HCT116 (cell line): ENCODE data around the gene BCL2L15.

Source experiments
- YY1 ChIP-seq: IDR thresholded peaks from 2 replicates; pipeline ENCODE4 v1.6.1; 2011; ENCODE audit warnings: low read length, low read depth, moderate library complexity, mild to moderate bottlenecking; ENCODE audit not compliant: insufficient replicate concordance; ENCODE audit errors: extremely low read depth
- ZNF274 ChIP-seq: fragments of 200-500 bp; sonication (Bioruptor generic); IDR thresholded peaks from 2 replicates; pipeline ENCODE4 v1.6.1; 2014; ENCODE audit warnings: mild to moderate bottlenecking, low read depth, low read length, inconsistent platforms
- TF ChIP-seq, protein P1 (sequence below), 3 experiments: fragments of 200-600 bp in 1 of 3; sonication (generic) in 1 of 3; IDR thresholded peaks in 2 of 3; conservative IDR thresholded peaks in 1 of 3; 2 replicates each; pipeline ENCODE4 v1.5.1; 2012 to 2017; ENCODE audit warnings: low read depth in 2 of 3, low read length in 2 of 3, antibody characterized with exemption in 1 of 3, borderline replicate concordance in 1 of 3, control low read depth in 1 of 3, mild to moderate bottlenecking in 1 of 3, mixed read lengths in 1 of 3, mixed run types in 1 of 3, moderate library complexity in 1 of 3; ENCODE audit not compliant: insufficient read depth in 1 of 3
- TF ChIP-seq, protein P2 (sequence below): IDR thresholded peaks from 2 replicates; pipeline ENCODE4 v1.6.1; 2012; ENCODE audit warnings: low read depth

DNA sequence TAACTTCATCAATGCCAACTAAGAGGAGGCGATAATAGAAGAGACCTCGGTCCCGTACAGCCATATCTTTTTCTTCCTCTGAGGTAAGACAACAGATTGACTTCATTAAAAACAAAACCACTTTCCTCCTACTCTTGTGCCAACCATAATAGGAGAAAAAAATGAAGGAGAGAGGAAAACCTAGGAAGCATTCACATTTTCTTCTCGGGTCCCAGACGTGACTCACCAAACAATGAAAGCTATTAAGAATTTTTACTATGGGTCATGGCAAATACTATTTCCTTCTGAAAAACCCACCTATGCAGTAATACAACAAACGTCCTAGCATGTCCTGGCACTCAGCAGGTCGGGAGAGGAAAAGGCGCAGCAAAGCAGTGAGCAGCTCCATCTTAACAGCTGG is 8.6 kb upstream of the BCL2L15 start:
- TF ChIP-seq, protein P1, sequence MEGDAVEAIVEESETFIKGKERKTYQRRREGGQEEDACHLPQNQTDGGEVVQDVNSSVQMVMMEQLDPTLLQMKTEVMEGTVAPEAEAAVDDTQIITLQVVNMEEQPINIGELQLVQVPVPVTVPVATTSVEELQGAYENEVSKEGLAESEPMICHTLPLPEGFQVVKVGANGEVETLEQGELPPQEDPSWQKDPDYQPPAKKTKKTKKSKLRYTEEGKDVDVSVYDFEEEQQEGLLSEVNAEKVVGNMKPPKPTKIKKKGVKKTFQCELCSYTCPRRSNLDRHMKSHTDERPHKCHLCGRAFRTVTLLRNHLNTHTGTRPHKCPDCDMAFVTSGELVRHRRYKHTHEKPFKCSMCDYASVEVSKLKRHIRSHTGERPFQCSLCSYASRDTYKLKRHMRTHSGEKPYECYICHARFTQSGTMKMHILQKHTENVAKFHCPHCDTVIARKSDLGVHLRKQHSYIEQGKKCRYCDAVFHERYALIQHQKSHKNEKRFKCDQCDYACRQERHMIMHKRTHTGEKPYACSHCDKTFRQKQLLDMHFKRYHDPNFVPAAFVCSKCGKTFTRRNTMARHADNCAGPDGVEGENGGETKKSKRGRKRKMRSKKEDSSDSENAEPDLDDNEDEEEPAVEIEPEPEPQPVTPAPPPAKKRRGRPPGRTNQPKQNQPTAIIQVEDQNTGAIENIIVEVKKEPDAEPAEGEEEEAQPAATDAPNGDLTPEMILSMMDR (IDR thresholded peaks at IDR 0.05 in 2 of 3, conservative IDR thresholded peaks at IDR 0.05 in 1 of 3; ENCODE audit: borderline replicate concordance in 1 of 3, insufficient read depth in 1 of 3, low read depth in 2 of 3, low read length in 2 of 3), result no peak
- TF ChIP-seq YY1 (no peak), ZNF274 (no peak)
- TF ChIP-seq, protein P2, sequence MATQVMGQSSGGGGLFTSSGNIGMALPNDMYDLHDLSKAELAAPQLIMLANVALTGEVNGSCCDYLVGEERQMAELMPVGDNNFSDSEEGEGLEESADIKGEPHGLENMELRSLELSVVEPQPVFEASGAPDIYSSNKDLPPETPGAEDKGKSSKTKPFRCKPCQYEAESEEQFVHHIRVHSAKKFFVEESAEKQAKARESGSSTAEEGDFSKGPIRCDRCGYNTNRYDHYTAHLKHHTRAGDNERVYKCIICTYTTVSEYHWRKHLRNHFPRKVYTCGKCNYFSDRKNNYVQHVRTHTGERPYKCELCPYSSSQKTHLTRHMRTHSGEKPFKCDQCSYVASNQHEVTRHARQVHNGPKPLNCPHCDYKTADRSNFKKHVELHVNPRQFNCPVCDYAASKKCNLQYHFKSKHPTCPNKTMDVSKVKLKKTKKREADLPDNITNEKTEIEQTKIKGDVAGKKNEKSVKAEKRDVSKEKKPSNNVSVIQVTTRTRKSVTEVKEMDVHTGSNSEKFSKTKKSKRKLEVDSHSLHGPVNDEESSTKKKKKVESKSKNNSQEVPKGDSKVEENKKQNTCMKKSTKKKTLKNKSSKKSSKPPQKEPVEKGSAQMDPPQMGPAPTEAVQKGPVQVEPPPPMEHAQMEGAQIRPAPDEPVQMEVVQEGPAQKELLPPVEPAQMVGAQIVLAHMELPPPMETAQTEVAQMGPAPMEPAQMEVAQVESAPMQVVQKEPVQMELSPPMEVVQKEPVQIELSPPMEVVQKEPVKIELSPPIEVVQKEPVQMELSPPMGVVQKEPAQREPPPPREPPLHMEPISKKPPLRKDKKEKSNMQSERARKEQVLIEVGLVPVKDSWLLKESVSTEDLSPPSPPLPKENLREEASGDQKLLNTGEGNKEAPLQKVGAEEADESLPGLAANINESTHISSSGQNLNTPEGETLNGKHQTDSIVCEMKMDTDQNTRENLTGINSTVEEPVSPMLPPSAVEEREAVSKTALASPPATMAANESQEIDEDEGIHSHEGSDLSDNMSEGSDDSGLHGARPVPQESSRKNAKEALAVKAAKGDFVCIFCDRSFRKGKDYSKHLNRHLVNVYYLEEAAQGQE, result no peak
